Effector memory CD8-positive, alpha-beta T cell (primary cell): ENCODE measurements around the gene ZDHHC11B.
"Not testable (repeated sequence)": the region's sequence is repeated elsewhere in the genome, so short reads cannot be mapped to it uniquely, and the experiment has no call there.

Source experiments
- ATAC-seq: fragments of 150-1000 bp; cut with Tn5 transposase; replicated peaks from 2 replicates; pipeline ENCODE4 v1.10.0; 2021; ENCODE audit warnings: mild to moderate bottlenecking, moderate library complexity
- DNase-seq, 3 experiments: peaks; one replicate each; pipeline ENCODE4 v3.0.0; 2021
- H3K27ac Mint-ChIP-seq, 2 donors: one replicate each; pipeline ENCODE4 v1.8.0; 2022; ENCODE audit warnings: mild to moderate bottlenecking in 2 of 2, mixed read lengths in 2 of 2, moderate library complexity in 2 of 2
- H3K27me3 Mint-ChIP-seq, 2 donors: one replicate each; pipeline ENCODE4 v1.8.0; 2022; ENCODE audit warnings: mixed read lengths in 2 of 2
- H3K36me3 Mint-ChIP-seq: one replicate; pipeline ENCODE4 v1.8.0; 2022; ENCODE audit warnings: mild to moderate bottlenecking, moderate library complexity, mixed read lengths; ENCODE audit not compliant: insufficient read depth
- H3K4me1 Mint-ChIP-seq, 2 donors: one replicate each; pipeline ENCODE4 v1.8.0; 2022; ENCODE audit warnings: low read depth in 2 of 2, mixed read lengths in 2 of 2
- H3K4me3 Mint-ChIP-seq, 2 donors: one replicate each; pipeline ENCODE4 v1.8.0; 2022; ENCODE audit warnings: mild to moderate bottlenecking in 2 of 2, mixed read lengths in 2 of 2, moderate library complexity in 2 of 2
- H3K9me3 Mint-ChIP-seq, 2 donors: one replicate each; pipeline ENCODE4 v1.8.0; 2022; ENCODE audit warnings: mixed read lengths in 2 of 2

Gene ZDHHC11B

GRCh38 chr5:750226-750625, 34.3 kb downstream of the ZDHHC11B start:
- not testable (repeated sequence) for H3K36me3 Mint-ChIP-seq, H3K4me1 Mint-ChIP-seq, ATAC-seq, H3K27ac Mint-ChIP-seq, H3K9me3 Mint-ChIP-seq, DNase-seq, H3K27me3 Mint-ChIP-seq, H3K4me3 Mint-ChIP-seq

- Mint-ChIP-seq H3K4me1 (peaks cover 1 to 2% of the 10 kb centered on the region in 2 donors), H3K36me3 (no peaks in the 10 kb centered on the region), H3K27me3 (peaks cover 0 to 3% of the 10 kb centered on the region in 2 donors), H3K9me3 (no peaks in the 10 kb centered on the region), H3K4me3 (no peak overlapping the region), H3K27ac (no peak overlapping the region)
- ATAC-seq (no peak), DNase-seq (no peak)
Measured at GRCh38 chr5:749101-749670, 35.3 kb downstream of the ZDHHC11B start.

- H3K27ac Mint-ChIP-seq, H3K27me3 Mint-ChIP-seq, H3K9me3 Mint-ChIP-seq, DNase-seq, ATAC-seq, H3K4me1 Mint-ChIP-seq, H3K36me3 Mint-ChIP-seq, H3K4me3 Mint-ChIP-seq: not testable (repeated sequence)
Measured at GRCh38 chr5:748011-748980, 36.2 kb downstream of the ZDHHC11B start.

GRCh38 chr5:747303-747844, 37.2 kb downstream of the ZDHHC11B start:
- not testable (repeated sequence) for H3K27me3 Mint-ChIP-seq, DNase-seq, H3K36me3 Mint-ChIP-seq, H3K9me3 Mint-ChIP-seq, H3K4me3 Mint-ChIP-seq, H3K4me1 Mint-ChIP-seq, H3K27ac Mint-ChIP-seq
- peak; percentile 62 for ATAC-seq

GRCh38 chr5:746258-746761, 38.2 kb downstream of the ZDHHC11B start:
- H3K4me3 Mint-ChIP-seq = no peak overlapping the region
- no peak overlapping the region for H3K27ac Mint-ChIP-seq
- no peaks in the 10 kb centered on the region for H3K36me3 Mint-ChIP-seq
- no peaks in the 10 kb centered on the region for H3K27me3 Mint-ChIP-seq
- no peak for DNase-seq
- ATAC-seq = no peak
- H3K9me3 Mint-ChIP-seq = no peaks in the 10 kb centered on the region
- H3K4me1 Mint-ChIP-seq = peaks cover 0 to 2% of the 10 kb centered on the region in 2 donors

GRCh38 chr5:745272-746142, 39.0 kb downstream of the ZDHHC11B start:
- ATAC-seq, H3K9me3 Mint-ChIP-seq, H3K36me3 Mint-ChIP-seq, H3K27ac Mint-ChIP-seq, H3K27me3 Mint-ChIP-seq, H3K4me1 Mint-ChIP-seq, H3K4me3 Mint-ChIP-seq, DNase-seq: not testable (repeated sequence)

- H3K9me3 Mint-ChIP-seq, ATAC-seq, H3K27me3 Mint-ChIP-seq, H3K4me3 Mint-ChIP-seq, H3K27ac Mint-ChIP-seq, H3K4me1 Mint-ChIP-seq, H3K36me3 Mint-ChIP-seq, DNase-seq: not testable (repeated sequence)
Measured at GRCh38 chr5:743696-744404, 40.7 kb downstream of the ZDHHC11B start.

- not testable (repeated sequence) for H3K27ac Mint-ChIP-seq, H3K9me3 Mint-ChIP-seq, DNase-seq, H3K36me3 Mint-ChIP-seq, ATAC-seq, H3K4me3 Mint-ChIP-seq, H3K4me1 Mint-ChIP-seq
- H3K27me3 Mint-ChIP-seq = peaks cover 0 to 12% of the 10 kb centered on the region in 2 donors
Measured at GRCh38 chr5:742276-742675, 42.3 kb downstream of the ZDHHC11B start.

- H3K36me3 Mint-ChIP-seq, H3K27ac Mint-ChIP-seq, ATAC-seq, H3K4me3 Mint-ChIP-seq, H3K4me1 Mint-ChIP-seq, DNase-seq, H3K9me3 Mint-ChIP-seq: not testable (repeated sequence)
- H3K27me3 Mint-ChIP-seq = peaks cover 21 to 35% of the 10 kb centered on the region in 2 donors
Measured at GRCh38 chr5:734145-734544, 50.4 kb downstream of the ZDHHC11B start.

- DNase-seq, ATAC-seq, H3K4me3 Mint-ChIP-seq, H3K36me3 Mint-ChIP-seq, H3K9me3 Mint-ChIP-seq, H3K4me1 Mint-ChIP-seq, H3K27ac Mint-ChIP-seq: not testable (repeated sequence)
- peaks cover 21 to 31% of the 10 kb centered on the region in 2 donors for H3K27me3 Mint-ChIP-seq
Measured at GRCh38 chr5:732754-733454, 51.6 kb downstream of the ZDHHC11B start.

- ATAC-seq, H3K27ac Mint-ChIP-seq, H3K36me3 Mint-ChIP-seq, DNase-seq, H3K9me3 Mint-ChIP-seq, H3K4me3 Mint-ChIP-seq, H3K4me1 Mint-ChIP-seq: not testable (repeated sequence)
- H3K27me3 Mint-ChIP-seq = peaks cover 12 to 21% of the 10 kb centered on the region in 2 donors
Measured at GRCh38 chr5:729225-729624, 55.3 kb downstream of the ZDHHC11B start.

- H3K9me3 Mint-ChIP-seq, H3K4me1 Mint-ChIP-seq, DNase-seq, ATAC-seq, H3K36me3 Mint-ChIP-seq, H3K4me3 Mint-ChIP-seq, H3K27me3 Mint-ChIP-seq, H3K27ac Mint-ChIP-seq: not testable (repeated sequence)
Measured at GRCh38 chr5:727087-727486, 57.4 kb downstream of the ZDHHC11B start.
